ENCODE data around the gene TNC. TPM values are rescaled to one million over a fixed set of nuclear protein-coding genes. Genes with fewer than 3 reads are reported as not detected.

The TNC gene
- polyA plus RNA-seq, 1 of the 3 experiments (the other 2 are of a cell fraction): 805 TPM

GRCh38 chr9:115073456-115073855 lies 44.5 kb downstream of the TNC start:
- no peak overlapping the region for H3K4me2 ChIP-seq
- POLR2A ChIA-PET: no interaction called here
- H3K9ac ChIP-seq: no peak overlapping the region
- no peak for TF ChIP-seq CHD2 (IDR thresholded peaks at IDR 0.05; ENCODE audit: low read length, partially characterized antibody)
- WGBS (ENCODE audit: low lambda C conversion rate): 90% methylated on average over 5 of the region's 6 CpGs
- H3K4me3 ChIP-seq (ENCODE audit: low read depth in 2 of 2, low read length in 1 of 2): no peak overlapping the region
- no peak overlapping the region for H3K27ac ChIP-seq (ENCODE audit: low read depth in 2 of 2, low read length in 1 of 2)
- H3K36me3 ChIP-seq (replicated peaks in 1 of 2; ENCODE audit: control insufficient read depth in 1 of 2, insufficient read depth in 2 of 2, low read length in 1 of 2): peaks cover 87 to 93% of the 10 kb centered on the region in 2 experiments
- H3F3A ChIP-seq (replicated peaks; ENCODE audit: insufficient read depth): peaks cover 38% of the 10 kb centered on the region
- CTCF ChIA-PET: no interaction called here
- H2AFZ ChIP-seq (ENCODE audit: low read depth): no peak overlapping the region
- DNase-seq: no peak
- H3K4me1 ChIP-seq (ENCODE audit: control insufficient read depth in 1 of 2, insufficient read depth in 2 of 2, low read depth in 1 of 2, low read length in 1 of 2): peaks cover 0 to 4% of the 10 kb centered on the region in 2 experiments; a peak in 2 of 4 replicates
- no peaks in the 10 kb centered on the region for H3K27me3 ChIP-seq (ENCODE audit: insufficient read depth)
- H4K20me1 ChIP-seq (ENCODE audit: insufficient read depth): no peaks in the 10 kb centered on the region
- H3K9me3 ChIP-seq: no peaks in the 10 kb centered on the region
- H3K9me2 ChIP-seq: no peaks in the 10 kb centered on the region
- H3K79me2 ChIP-seq (ENCODE audit: insufficient read depth): peaks cover 6% of the 10 kb centered on the region

GRCh38 chr9:115071176-115071575 lies 46.8 kb downstream of the TNC start:
- TF ChIP-seq RFX5 (IDR thresholded peaks at IDR 0.05; ENCODE audit: low read length) (no peak), USF1 (IDR thresholded peaks at IDR 0.05; ENCODE audit: borderline replicate concordance, low read depth) (no peak), USF2 (IDR thresholded peaks at IDR 0.05; ENCODE audit: borderline replicate concordance, low read depth, low read length) (no peak), EZH2phosphoT487 (IDR thresholded peaks at IDR 0.05; ENCODE audit: borderline replicate concordance, low read depth) (no peak), TCF12 (IDR thresholded peaks at IDR 0.05) (no peak), RXRA (IDR thresholded peaks at IDR 0.05; ENCODE audit: borderline replicate concordance, low read depth) (no peak), TEAD4 (IDR thresholded peaks at IDR 0.05; ENCODE audit: borderline replicate concordance, insufficient read depth) (no peak)

GRCh38 chr9:115069771-115070170 lies 48.2 kb downstream of the TNC start:
- H3K36me3 ChIP-seq (replicated peaks in 1 of 2; ENCODE audit: control insufficient read depth in 1 of 2, insufficient read depth in 2 of 2, low read length in 1 of 2): peaks cover 76 to 94% of the 10 kb centered on the region in 2 experiments
- no peak for DNase-seq
- H3K9me3 ChIP-seq: no peaks in the 10 kb centered on the region
- H3K79me2 ChIP-seq (ENCODE audit: insufficient read depth): peaks cover 10% of the 10 kb centered on the region
- no peak overlapping the region for H3K27ac ChIP-seq (ENCODE audit: low read depth in 2 of 2, low read length in 1 of 2)
- H3K27me3 ChIP-seq (ENCODE audit: insufficient read depth): no peaks in the 10 kb centered on the region
- H3K4me3 ChIP-seq (ENCODE audit: low read depth in 2 of 2, low read length in 1 of 2): no peak overlapping the region
- CTCF ChIA-PET: no interaction called here
- H3K9ac ChIP-seq: no peak overlapping the region
- no peaks in the 10 kb centered on the region for H3K9me2 ChIP-seq
- 95% methylated on average over 1 of the region's 1 CpG for WGBS (ENCODE audit: low lambda C conversion rate)
- TF ChIP-seq IRF3 (IDR thresholded peaks at IDR 0.05; ENCODE audit: low read depth, low read length) (no peak), SMC3 (IDR thresholded peaks at IDR 0.05; ENCODE audit: low read depth, low read length) (no peak), TAF1 (IDR thresholded peaks at IDR 0.05; ENCODE audit: borderline replicate concordance, low read depth, low read length) (no peak), NRF1 (IDR thresholded peaks at IDR 0.05; ENCODE audit: low read depth, low read length) (no peak), RXRA (IDR thresholded peaks at IDR 0.05; ENCODE audit: borderline replicate concordance, low read depth) (no peak), ZBTB33 (IDR thresholded peaks at IDR 0.05; ENCODE audit: borderline replicate concordance, low read depth) (no peak), FOXM1 (IDR thresholded peaks at IDR 0.05; ENCODE audit: low read depth) (no peak)
- no peak overlapping the region for H3K4me2 ChIP-seq
- POLR2A ChIA-PET: no interaction called here
- H2AFZ ChIP-seq (ENCODE audit: low read depth): no peak overlapping the region
- H3F3A ChIP-seq (replicated peaks; ENCODE audit: insufficient read depth): peaks cover 50% of the 10 kb centered on the region
- no peaks in the 10 kb centered on the region for H4K20me1 ChIP-seq (ENCODE audit: insufficient read depth)
- H3K4me1 ChIP-seq (ENCODE audit: control insufficient read depth in 1 of 2, insufficient read depth in 2 of 2, low read depth in 1 of 2, low read length in 1 of 2): peaks cover 0 to 4% of the 10 kb centered on the region in 2 experiments; a peak in 2 of 4 replicates

More at GRCh38 chr9:115071176-115071575, 46.8 kb downstream of the TNC start:
- no peak overlapping the region for H2AFZ ChIP-seq (ENCODE audit: low read depth)
- CTCF ChIA-PET: no interaction called here
- 83% methylated on average over 4 of the region's 4 CpGs for WGBS (ENCODE audit: low lambda C conversion rate)
- H3K4me1 ChIP-seq (ENCODE audit: control insufficient read depth in 1 of 2, insufficient read depth in 2 of 2, low read depth in 1 of 2, low read length in 1 of 2): peaks cover 0 to 4% of the 10 kb centered on the region in 2 experiments; a peak in 2 of 4 replicates
- H3K9ac ChIP-seq: no peak overlapping the region
- H3K79me2 ChIP-seq (ENCODE audit: insufficient read depth): peaks cover 10% of the 10 kb centered on the region
- no peaks in the 10 kb centered on the region for H3K27me3 ChIP-seq (ENCODE audit: insufficient read depth)
- H3K4me3 ChIP-seq (ENCODE audit: low read depth in 2 of 2, low read length in 1 of 2): no peak overlapping the region
- H3K4me2 ChIP-seq: no peak overlapping the region
- H3F3A ChIP-seq (replicated peaks; ENCODE audit: insufficient read depth): peaks cover 45% of the 10 kb centered on the region
- peaks cover 86 to 93% of the 10 kb centered on the region in 2 experiments for H3K36me3 ChIP-seq (replicated peaks in 1 of 2; ENCODE audit: control insufficient read depth in 1 of 2, insufficient read depth in 2 of 2, low read length in 1 of 2)
- H3K9me2 ChIP-seq: no peaks in the 10 kb centered on the region
- POLR2A ChIA-PET: no interaction called here
- H3K9me3 ChIP-seq: no peaks in the 10 kb centered on the region
- H4K20me1 ChIP-seq (ENCODE audit: insufficient read depth): no peaks in the 10 kb centered on the region
- DNase-seq: no peak
- no peak overlapping the region for H3K27ac ChIP-seq (ENCODE audit: low read depth in 2 of 2, low read length in 1 of 2)

All from SK-N-SH (cell line).